K562 (cell line): ENCODE measurements around the gene STUB1. TPM values are rescaled to one million over a fixed set of nuclear protein-coding genes. Genes with fewer than 3 reads are reported as not detected.

Source experiments
- ATF1 ChIP-seq, 2 experiments: fragments of 450-650 bp in 1 of 2; IDR thresholded peaks; 2 replicates each; pipeline ENCODE4 v1.6.1; 2016; ENCODE audit warnings: missing compliant biosample characterization in 1 of 2, missing genetic modification characterization in 1 of 2
- GATAD2B ChIP-seq: fragments of 450-650 bp; IDR thresholded peaks from 2 replicates; pipeline ENCODE4 v1.6.1; 2017; ENCODE audit warnings: mild to moderate bottlenecking, borderline replicate concordance
- HNRNPL ChIP-seq: fragments of 200-400 bp; formaldehyde crosslinking; IDR thresholded peaks from 2 replicates; pipeline ENCODE4 v1.6.1; 2017; ENCODE audit warnings: low read depth, mild to moderate bottlenecking, low read length
- ID3 ChIP-seq, 2 experiments: fragments of 250-450 bp in 1 of 2; fragments of 450-650 bp in 1 of 2; sonication (Bioruptor Pico) in 1 of 2; IDR thresholded peaks; 2 replicates each; pipeline versions ENCODE4 v1.6.1 to v1.8.0; 2016 to 2021; ENCODE audit warnings: mild to moderate bottlenecking in 2 of 2, moderate library complexity in 2 of 2, missing compliant biosample characterization in 1 of 2, missing genetic modification characterization in 1 of 2
- KDM4B ChIP-seq, 2 experiments: fragments of 450-650 bp in 1 of 2; sonication (generic) in 1 of 2; IDR thresholded peaks; 2 replicates each; pipeline ENCODE4 v1.6.1; 2016 to 2017; ENCODE audit warnings: borderline replicate concordance in 2 of 2, antibody characterized with exemption in 1 of 2, low read depth in 1 of 2, mild to moderate bottlenecking in 1 of 2
- NFYB ChIP-seq: IDR thresholded peaks from 2 replicates; pipeline ENCODE4 v1.6.1; 2011; ENCODE audit warnings: mild to moderate bottlenecking, moderate library complexity; ENCODE audit not compliant: insufficient read length; ENCODE audit errors: extremely low read depth
- NR3C1 ChIP-seq: sonication (generic); formaldehyde crosslinking; IDR thresholded peaks from 2 replicates; pipeline ENCODE4 v1.8.1; 2022; ENCODE audit warnings: missing genetic modification reagents
- POLR2AphosphoS2 ChIP-seq: IDR thresholded peaks from 2 replicates; pipeline ENCODE4 v1.6.1; 2012; ENCODE audit warnings: low read length, improper control_type of control experiment
- POLR2B ChIP-seq: fragments of 450-650 bp; IDR thresholded peaks from 2 replicates; pipeline ENCODE4 v1.6.1; 2018; ENCODE audit warnings: low read depth; ENCODE audit not compliant: partially characterized antibody
- RNF2 ChIP-seq: sonication (generic); IDR thresholded peaks from 2 replicates; pipeline ENCODE4 v1.6.1; 2016
- RUNX1 ChIP-seq: sonication (generic); IDR thresholded peaks from 2 replicates; pipeline ENCODE4 v1.6.1; 2016; ENCODE audit warnings: antibody characterized with exemption, low read depth
- SIN3A ChIP-seq, 2 experiments: fragments of 150-350 bp in 1 of 2; IDR thresholded peaks; 2 replicates each; pipeline ENCODE4 v1.6.1; 2011 to 2016; ENCODE audit warnings: borderline replicate concordance in 2 of 2, low read depth in 2 of 2, low read length in 2 of 2, mild to moderate bottlenecking in 2 of 2, moderate library complexity in 2 of 2; ENCODE audit not compliant: control insufficient read depth in 1 of 2
- SUPT5H ChIP-seq: fragments of 450-650 bp; IDR thresholded peaks from 2 replicates; pipeline ENCODE4 v1.6.1; 2016
- ZBTB12 ChIP-seq: fragments of 250-450 bp; sonication (Bioruptor Pico); IDR thresholded peaks from 2 replicates; pipeline ENCODE4 v1.4.0; 2020
- ZNF436 ChIP-seq: fragments of 250-450, 450-650 bp; sonication (Bioruptor Pico); formaldehyde crosslinking; IDR thresholded peaks from 2 replicates; pipeline ENCODE4 v1.7.0; 2020; ENCODE audit warnings: mild to moderate bottlenecking
- polyA plus RNA-seq, 8 experiments: library from polyadenylated mRNA; depleted of rRNA in 4 of 8; stranded (reverse) in 5 of 8; unstranded in 3 of 8; fragments of >200 nt; fragmentation: Nextera tagmentation in 2 of 8; fragmentation: Illumina TruSeq in 1 of 8; extraction: Ambion mirVana in 2 of 8; extraction: Trizol in 1 of 8; gene quantifications; 2 replicates each; pipeline versions ENCODE4 v1.2.1 to v1.2.3, GENCODE V29; 2011 to 2014; ENCODE audit warnings: inconsistent platforms in 1 of 8, missing spikeins in 1 of 8
- total RNA-seq, 7 experiments: library from RNA; depleted of rRNA in 6 of 7; stranded (reverse); fragments of >200 nt in 6 of 7; fragmentation: Illumina TruSeq in 2 of 7; extraction: Trizol in 2 of 7; gene quantifications; 2 replicates each; pipeline versions ENCODE4 v1.2.1 to v1.2.3, GENCODE V29; 2011 to 2021; ENCODE audit warnings: low replicate concordance in 1 of 7
- TF ChIP-seq, protein P1 (sequence below), 3 experiments: fragments of 200-800 bp in 1 of 3; sonication (Bioruptor generic) in 1 of 3; sonication (generic) in 1 of 3; formaldehyde crosslinking in 1 of 3; IDR thresholded peaks; 2 replicates each; pipeline versions ENCODE4 v1.6.1 to v1.8.0; 2016 to 2022; ENCODE audit warnings: mild to moderate bottlenecking in 2 of 3, missing compliant biosample characterization in 2 of 3, missing genetic modification characterization in 2 of 3, missing genetic modification reagents in 1 of 3
- TF ChIP-seq, protein P2 (sequence below), 3 experiments: IDR thresholded peaks in 2 of 3; conservative IDR thresholded peaks in 1 of 3; 2 replicates each; pipeline ENCODE4 v1.5.1; 2011 to 2012; ENCODE audit warnings: low read length in 3 of 3, mild to moderate bottlenecking in 3 of 3, control low read depth in 2 of 3, improper control_type of control experiment in 1 of 3, inconsistent platforms in 1 of 3, low read depth in 1 of 3, mixed read lengths in 1 of 3, moderate library complexity in 1 of 3; ENCODE audit not compliant: insufficient read depth in 2 of 3

The STUB1 gene
- total and polyA plus RNA-seq, 9 of the 15 experiments (the other 6 are each of a cell fraction or from before 2014, with no cell fraction given) = 10.6 to 251 (median 152) TPM

DNA sequence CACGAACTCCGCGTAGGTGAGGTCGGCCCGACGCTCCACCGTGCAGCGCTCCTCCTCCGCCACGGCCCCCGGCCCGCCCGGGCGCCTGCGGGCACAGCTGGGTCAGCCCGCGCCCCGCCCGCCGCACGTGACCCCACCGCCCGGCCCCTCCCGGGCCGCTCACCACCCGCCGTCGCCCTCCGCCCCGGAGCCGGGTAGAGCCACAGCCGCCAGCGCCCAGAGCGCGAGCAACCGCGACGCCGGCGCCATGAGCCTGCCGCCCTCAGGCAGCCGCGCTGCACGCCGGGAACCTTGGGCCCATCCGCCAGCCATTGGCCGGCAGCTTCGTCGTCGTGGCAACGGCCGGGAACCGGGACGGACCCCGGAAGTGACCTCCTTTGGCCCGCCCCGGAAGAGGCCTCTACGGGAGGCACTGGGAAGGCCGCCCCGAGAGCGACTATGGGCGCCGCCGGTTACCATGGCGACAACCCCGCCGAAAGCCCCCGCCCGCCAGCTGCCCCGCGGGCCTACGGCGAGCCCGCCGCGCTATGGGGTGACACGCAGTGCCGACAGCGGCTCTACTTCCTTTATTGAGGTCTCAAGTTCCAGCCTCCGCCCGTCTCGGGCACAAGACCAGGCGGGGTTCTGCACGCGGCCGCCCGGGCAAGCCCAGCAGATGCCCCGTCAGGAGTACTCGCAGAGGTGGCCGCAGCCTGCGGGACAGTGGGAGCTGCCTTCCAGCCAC, 4.0 kb downstream of the STUB1 start, which contains the start of gene JMJD8 (continued):
- TF ChIP-seq ZNF436 (CRISPR knock-in tag) = no peak
- peak; percentile 40 to 90; a peak in 3 of 4 replicates for TF ChIP-seq SIN3A (IDR thresholded peaks at IDR 0.05; ENCODE audit: borderline replicate concordance in 2 of 2, control insufficient read depth in 1 of 2, low read depth in 2 of 2, low read length in 2 of 2)
- TF ChIP-seq RNF2 = peak; percentile 48; the same call in 1 of the 2 replicates
- TF ChIP-seq, protein P1, sequence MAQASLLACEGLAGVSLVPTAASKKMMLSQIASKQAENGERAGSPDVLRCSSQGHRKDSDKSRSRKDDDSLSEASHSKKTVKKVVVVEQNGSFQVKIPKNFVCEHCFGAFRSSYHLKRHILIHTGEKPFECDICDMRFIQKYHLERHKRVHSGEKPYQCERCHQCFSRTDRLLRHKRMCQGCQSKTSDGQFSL (CRISPR knock-in tag; IDR thresholded peaks at IDR 0.05) = 0 out of 2 replicates have a peak, but pooled peaks have one; percentile 28
- TF ChIP-seq, protein P1 (tag; IDR thresholded peaks at IDR 0.05) = no peak
- TF ChIP-seq ZBTB12 = peak; percentile 79
- peak; percentile 58 for TF ChIP-seq POLR2B
- TF ChIP-seq, protein P2, sequence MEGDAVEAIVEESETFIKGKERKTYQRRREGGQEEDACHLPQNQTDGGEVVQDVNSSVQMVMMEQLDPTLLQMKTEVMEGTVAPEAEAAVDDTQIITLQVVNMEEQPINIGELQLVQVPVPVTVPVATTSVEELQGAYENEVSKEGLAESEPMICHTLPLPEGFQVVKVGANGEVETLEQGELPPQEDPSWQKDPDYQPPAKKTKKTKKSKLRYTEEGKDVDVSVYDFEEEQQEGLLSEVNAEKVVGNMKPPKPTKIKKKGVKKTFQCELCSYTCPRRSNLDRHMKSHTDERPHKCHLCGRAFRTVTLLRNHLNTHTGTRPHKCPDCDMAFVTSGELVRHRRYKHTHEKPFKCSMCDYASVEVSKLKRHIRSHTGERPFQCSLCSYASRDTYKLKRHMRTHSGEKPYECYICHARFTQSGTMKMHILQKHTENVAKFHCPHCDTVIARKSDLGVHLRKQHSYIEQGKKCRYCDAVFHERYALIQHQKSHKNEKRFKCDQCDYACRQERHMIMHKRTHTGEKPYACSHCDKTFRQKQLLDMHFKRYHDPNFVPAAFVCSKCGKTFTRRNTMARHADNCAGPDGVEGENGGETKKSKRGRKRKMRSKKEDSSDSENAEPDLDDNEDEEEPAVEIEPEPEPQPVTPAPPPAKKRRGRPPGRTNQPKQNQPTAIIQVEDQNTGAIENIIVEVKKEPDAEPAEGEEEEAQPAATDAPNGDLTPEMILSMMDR (IDR thresholded peaks at IDR 0.05 in 2 of 3, conservative IDR thresholded peaks at IDR 0.05 in 1 of 3; ENCODE audit: insufficient read depth in 2 of 3, low read depth in 1 of 3, low read length in 3 of 3) = 0 out of 6 replicates have a peak, but pooled peaks of 1 of the 3 experiments have one; percentile 1
- no peak for TF ChIP-seq RUNX1
- TF ChIP-seq NR3C1 (CRISPR knock-in tag) = no peak
- TF ChIP-seq ATF1 (CRISPR knock-in tag; IDR thresholded peaks at IDR 0.05) = no peak
- peak; percentile 71 for TF ChIP-seq ATF1 (tag; IDR thresholded peaks at IDR 0.05)
- TF ChIP-seq SUPT5H = peak; percentile 25
- peak; percentile 90 for TF ChIP-seq GATAD2B
- no peak for TF ChIP-seq ID3 (CRISPR knock-in tag; IDR thresholded peaks at IDR 0.05)
- TF ChIP-seq ID3 (tag; IDR thresholded peaks at IDR 0.05) = peak; percentile 61; the same call in 1 of the 2 replicates
- peak; percentile 96 for TF ChIP-seq POLR2AphosphoS2
- peak in 1 of 2 experiments; percentile 43; a peak in 1 of 4 replicates for TF ChIP-seq KDM4B (IDR thresholded peaks at IDR 0.05; ENCODE audit: borderline replicate concordance in 2 of 2, low read depth in 1 of 2)
- TF ChIP-seq HNRNPL = 0 out of 2 replicates have a peak, but pooled peaks have one; percentile 63
- peak; percentile 83 for TF ChIP-seq NFYB
